SH-SY5Y (cell line): ENCODE measurements around the gene CYB5RL.

Experiments used
- GATA2 ChIP-seq: IDR thresholded peaks from 2 replicates; pipeline ENCODE4 v1.6.1; 2011; ENCODE audit warnings: mild to moderate bottlenecking, low read depth, low read length
- GATA3 ChIP-seq: IDR thresholded peaks from 2 replicates; pipeline ENCODE4 v1.6.1; 2011; ENCODE audit warnings: low read depth, mild to moderate bottlenecking, low read length, moderate library complexity

CYB5RL gene

GRCh38 chr1:54163051-54163450 is 36.8 kb downstream of the CYB5RL start:
- TF ChIP-seq GATA3 (no peak), GATA2 (no peak)

DNA sequence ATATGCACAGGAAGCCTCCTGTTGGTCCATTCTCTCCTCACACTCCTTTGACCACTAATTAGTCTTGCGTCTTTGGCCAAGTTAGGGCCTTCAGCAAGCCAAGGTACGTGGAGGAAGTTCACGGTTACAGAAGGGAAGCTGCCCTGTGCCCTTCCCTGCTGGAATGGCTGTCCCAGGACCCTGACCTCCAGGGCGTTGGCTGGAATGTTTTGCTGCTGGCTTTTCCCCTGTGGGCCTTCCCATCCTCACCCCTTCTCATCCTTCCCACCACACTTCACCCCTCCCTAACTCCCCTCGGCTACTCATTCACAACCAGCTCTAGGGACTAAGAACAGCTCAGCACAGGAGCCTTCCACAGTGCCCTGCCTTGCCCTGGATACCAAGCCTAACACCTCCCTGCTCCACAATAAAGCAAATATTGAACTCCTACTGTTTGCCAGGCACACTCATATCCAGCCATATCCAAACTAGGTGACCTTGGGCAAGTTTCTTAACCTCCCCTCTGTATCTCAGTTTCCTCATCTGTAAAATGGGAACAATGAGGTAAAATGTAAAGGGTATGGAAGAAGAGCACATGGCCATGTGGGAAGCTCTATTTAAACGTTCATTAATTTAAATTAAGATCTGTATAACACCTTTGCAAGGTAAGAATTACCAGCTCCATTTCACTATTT is 38.2 kb downstream of the CYB5RL start:
- no peak for TF ChIP-seq GATA3
- no peak for TF ChIP-seq GATA2

DNA sequence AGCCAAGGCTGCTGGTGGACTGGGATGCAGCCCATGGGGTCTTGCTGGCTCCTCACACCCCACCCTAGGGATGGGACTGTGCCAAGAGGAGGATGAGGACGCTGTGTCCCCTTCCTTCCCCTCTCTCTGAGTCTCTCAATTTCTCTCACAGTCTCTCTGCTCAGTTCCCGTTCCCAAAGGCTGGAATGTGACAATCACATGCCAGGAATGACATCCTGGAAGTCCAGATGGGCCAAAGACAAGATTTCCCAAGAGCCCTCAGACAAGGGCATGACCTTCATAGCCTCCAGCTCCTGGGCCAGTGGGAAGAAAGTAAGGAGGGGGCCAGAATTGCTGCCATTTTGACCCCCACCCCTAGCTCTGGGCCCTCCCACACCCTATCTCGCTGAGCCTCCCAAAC is 39.5 kb downstream of the CYB5RL start:
- TF ChIP-seq GATA3: no peak
- TF ChIP-seq GATA2: no peak

DNA sequence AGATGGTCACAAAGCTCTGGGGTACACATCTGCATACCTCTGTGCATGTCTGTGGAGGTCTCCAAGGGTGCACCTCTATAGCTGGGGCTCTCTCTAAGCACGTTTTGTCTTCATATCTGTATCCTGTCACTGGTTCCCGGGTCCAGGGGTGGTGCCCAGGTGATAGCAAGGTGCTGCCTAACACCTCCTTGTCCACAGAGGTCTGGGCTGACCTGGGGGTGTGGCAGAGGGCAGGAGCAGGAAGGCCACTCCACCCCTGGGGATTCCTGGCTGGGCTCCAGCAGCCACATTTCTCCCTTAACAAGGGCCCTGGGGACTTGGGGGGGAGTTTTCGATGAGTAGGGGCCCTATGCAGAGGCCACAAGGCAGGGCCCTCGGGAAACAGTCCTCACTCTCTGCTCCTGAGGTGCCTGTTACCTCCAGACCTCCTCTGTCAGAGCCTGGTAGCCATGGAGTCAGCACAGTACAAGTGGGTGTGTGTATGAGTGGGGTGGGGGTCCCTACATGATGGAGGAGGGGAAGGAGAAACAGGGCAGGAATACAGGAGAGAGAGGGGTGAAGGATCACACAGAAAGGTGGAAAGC is 40.0 kb downstream of the CYB5RL start:
- TF ChIP-seq GATA2 (no peak), GATA3 (no peak)

DNA sequence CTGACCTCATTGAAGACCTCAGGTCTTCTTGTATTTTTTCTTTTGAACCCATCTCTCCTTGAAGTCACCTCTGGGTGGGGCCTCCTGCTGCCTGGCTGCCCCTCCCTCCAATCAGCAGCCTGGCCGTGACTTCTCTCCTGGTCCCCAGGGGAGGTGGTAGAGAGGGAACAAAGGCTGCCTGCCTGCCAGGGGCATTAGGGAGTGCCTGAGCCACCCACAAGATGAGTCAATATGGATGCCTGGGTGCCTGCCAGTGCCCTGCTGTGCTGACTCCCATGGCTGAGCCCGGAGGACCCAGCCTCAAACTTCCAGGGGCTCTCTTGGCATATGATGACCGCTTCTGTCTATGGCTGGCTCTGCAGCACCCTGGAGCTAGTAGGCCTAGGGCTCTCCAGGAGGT is 41.8 kb downstream of the CYB5RL start:
- TF ChIP-seq GATA3 (no peak), GATA2 (no peak)

DNA sequence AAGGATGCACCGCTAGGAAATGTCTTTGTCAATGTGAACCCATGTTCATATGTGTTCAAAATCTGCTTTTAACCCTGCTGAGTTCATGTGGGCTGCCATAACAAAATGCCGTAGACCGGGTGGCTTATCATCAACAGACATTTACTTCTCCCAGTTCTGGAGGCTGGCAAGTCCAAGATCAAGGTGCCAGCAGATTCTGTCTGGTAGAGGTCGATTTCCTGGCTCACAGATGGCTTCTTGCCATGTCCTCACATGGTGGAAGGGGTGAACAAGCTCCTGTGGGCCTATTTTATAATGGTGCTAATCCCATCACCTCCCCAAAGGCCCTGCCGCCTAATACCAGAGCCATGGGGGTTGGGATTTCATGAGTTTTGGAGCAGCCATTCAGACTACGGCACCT is 42.4 kb downstream of the CYB5RL start:
- TF ChIP-seq GATA3: no peak
- no peak for TF ChIP-seq GATA2

GRCh38 chr1:54156986-54157385 is 42.8 kb downstream of the CYB5RL start:
- TF ChIP-seq GATA2: no peak
- TF ChIP-seq GATA3: no peak

GRCh38 chr1:54156201-54156600 is 43.6 kb downstream of the CYB5RL start:
- no peak for TF ChIP-seq GATA3
- TF ChIP-seq GATA2: no peak

GRCh38 chr1:54153535-54154439 is 46.0 kb downstream of the CYB5RL start:
- no peak for TF ChIP-seq GATA3
- TF ChIP-seq GATA2: no peak

- no peak for TF ChIP-seq GATA2
- TF ChIP-seq GATA3: no peak
Observed at GRCh38 chr1:54152696-54153095, 47.1 kb downstream of the CYB5RL start, which contains the start of gene CDCP2. TSS of gene CDCP2 (minus strand) at chr1:54153000. CDS start at chr1:54152922, 78 bp downstream.

- TF ChIP-seq GATA2 (no peak), GATA3 (no peak)
Observed at GRCh38 chr1:54151013-54151412, 48.8 kb downstream of the CYB5RL start.
